Astrocyte of the spinal cord (primary cell): ENCODE data around the gene SNX9.

ENCODE experiments used
- DNase-seq: peaks from one replicate; pipeline ENCODE4 v3.0.0; 2011; ENCODE audit warnings: low read depth, low spot score
- H3K4me3 ChIP-seq: 2 replicates; pipeline ENCODE4 v1.5.1; 2011; ENCODE audit warnings: low read depth, mild to moderate bottlenecking, low read length, moderate library complexity
- CTCF ChIP-seq: IDR thresholded peaks from 2 replicates; pipeline ENCODE4 v1.5.1; 2012; ENCODE audit warnings: low read depth, mild to moderate bottlenecking, low read length, inconsistent platforms
- in situ Hi-C: cut with HindIII; loops from 2 replicates; pipeline ENCODE4 v1.10.0; 2017; ENCODE audit warnings: low sequenced_read_pairs

Gene SNX9

GRCh38 chr6:157865249-157865648 lies 42.2 kb downstream of the SNX9 start:
- DNase-seq: peak; percentile 60
- H3K4me3 ChIP-seq: no peak overlapping the region
- TF ChIP-seq CTCF: no peak
- in situ Hi-C loops: no loop called here

GRCh38 chr6:157867155-157867559 lies 44.1 kb downstream of the SNX9 start:
- in situ Hi-C loops: no loop called here
- DNase-seq: peak; percentile 64
- TF ChIP-seq CTCF: no peak
- H3K4me3 ChIP-seq: no peak overlapping the region

- no peak for DNase-seq
- TF ChIP-seq CTCF: no peak
- H3K4me3 ChIP-seq: no peak overlapping the region
- in situ Hi-C loops: no loop called here
Observed at GRCh38 chr6:157867981-157868380, 44.9 kb downstream of the SNX9 start.

- in situ Hi-C loops: no loop called here
- no peak overlapping the region for H3K4me3 ChIP-seq
- no peak for TF ChIP-seq CTCF
- no peak for DNase-seq
Observed at GRCh38 chr6:157868835-157869234, 45.8 kb downstream of the SNX9 start.

- in situ Hi-C loops: no loop called here
- H3K4me3 ChIP-seq: no peak overlapping the region
- no peak for DNase-seq
- no peak for TF ChIP-seq CTCF
Observed at GRCh38 chr6:157869673-157870302, 46.7 kb downstream of the SNX9 start.

GRCh38 chr6:157873735-157874344 lies 50.8 kb downstream of the SNX9 start:
- DNase-seq: peak; percentile 73
- in situ Hi-C loops: no loop called here
- H3K4me3 ChIP-seq: no peak overlapping the region
- TF ChIP-seq CTCF: peak; percentile 85
